Smooth muscle cell (in vitro differentiated cells): ENCODE data around the gene PGAM1. TPM values are rescaled to one million over a fixed set of nuclear protein-coding genes. Genes with fewer than 3 reads are reported as not detected.

Experiments used
- DNase-seq: peaks from one replicate; lab custom pipeline; 2025; ENCODE audit not compliant: unreplicated experiment; lab: John Stamatoyannopoulos, UW
- H2AFZ ChIP-seq: fragments of 200-600 bp; sonication (generic); 2 replicates; pipeline ENCODE4 v1.6.0; 2016; ENCODE audit warnings: antibody characterized with exemption, low read depth, mild to moderate bottlenecking
- H3F3A ChIP-seq: fragments of 200-600 bp; sonication (generic); 2 replicates; pipeline ENCODE4 v1.6.0; 2017; ENCODE audit warnings: antibody characterized with exemption, low read depth
- H3K27ac ChIP-seq: fragments of 200-600 bp; sonication (generic); 2 replicates; pipeline ENCODE4 v1.5.1; 2016; ENCODE audit warnings: low read depth, mild to moderate bottlenecking
- H3K27me3 ChIP-seq: fragments of 200-600 bp; sonication (generic); 2 replicates; pipeline ENCODE4 v1.6.1; 2016; ENCODE audit warnings: low read depth, mild to moderate bottlenecking
- H3K36me3 ChIP-seq: fragments of 200-600 bp; sonication (generic); 2 replicates; pipeline ENCODE4 v1.5.1; 2016; ENCODE audit warnings: low read depth
- H3K4me1 ChIP-seq: fragments of 200-600 bp; sonication (generic); 2 replicates; pipeline ENCODE4 v1.5.1; 2016; ENCODE audit warnings: low read depth
- H3K4me2 ChIP-seq: fragments of 200-600 bp; sonication (generic); 2 replicates; pipeline ENCODE4 v1.6.0; 2016; ENCODE audit warnings: mild to moderate bottlenecking
- H3K4me3 ChIP-seq: fragments of 200-600 bp; sonication (generic); 2 replicates; pipeline ENCODE4 v1.5.1; 2016; ENCODE audit warnings: mild to moderate bottlenecking
- H3K79me2 ChIP-seq: fragments of 200-600 bp; sonication (generic); 2 replicates; pipeline ENCODE4 v1.6.0; 2016; ENCODE audit warnings: low read depth, mild to moderate bottlenecking
- H3K9ac ChIP-seq: fragments of 200-600 bp; sonication (generic); 2 replicates; pipeline ENCODE4 v1.6.0; 2016; ENCODE audit warnings: low read depth
- H3K9me3 ChIP-seq: fragments of 200-600 bp; sonication (generic); replicated peaks from 2 replicates; pipeline ENCODE4 v1.5.1; 2016; ENCODE audit warnings: low read depth
- H4K20me1 ChIP-seq: fragments of 200-600 bp; sonication (generic); 2 replicates; pipeline ENCODE4 v1.6.0; 2016; ENCODE audit warnings: low read depth
- CTCF ChIP-seq: fragments of 200-600 bp; sonication (generic); IDR thresholded peaks from 2 replicates; pipeline ENCODE4 v1.5.1; 2017; ENCODE audit warnings: borderline replicate concordance, mild to moderate bottlenecking, antibody characterized with exemption; ENCODE audit not compliant: insufficient read depth, poor library complexity, severe bottlenecking
- WGBS: methylation state at CpG from one replicate; pipeline ENCODE4 v1.1.7; 2016; ENCODE audit warnings: low lambda C conversion rate; 5-methylcytosine and 5-hydroxymethylcytosine counted together
- polyA plus RNA-seq: library from polyadenylated mRNA; unstranded; fragments of >200 nt; fragmentation: Nextera tagmentation; extraction: Ambion mirVana; gene quantifications from 2 replicates; pipeline ENCODE4 v1.2.1, GENCODE V29; 2016
- total RNA-seq: library from RNA; depleted of rRNA; stranded (reverse); fragments of >200 nt; gene quantifications from 2 replicates; pipeline ENCODE4 v1.2.3, GENCODE V29; 2014

The PGAM1 gene
- total and polyA plus RNA-seq, 2 experiments from 2014 or later: 725 to 957 TPM

- no peak overlapping the region for H3K9ac ChIP-seq
- TF ChIP-seq CTCF: peak; percentile 72
- no peaks in the 10 kb centered on the region for H3K9me3 ChIP-seq
- H3K4me1 ChIP-seq: no peaks in the 10 kb centered on the region
- H3K36me3 ChIP-seq: no peaks in the 10 kb centered on the region
- no peaks in the 10 kb centered on the region for H4K20me1 ChIP-seq
- no peak overlapping the region for H3K4me2 ChIP-seq
- 5% methylated on average over 10 of the region's 10 CpGs for WGBS
- no peak overlapping the region for H3K4me3 ChIP-seq
- H3K27ac ChIP-seq: no peak overlapping the region
- no peak for DNase-seq
- no peak overlapping the region for H2AFZ ChIP-seq
- no peaks in the 10 kb centered on the region for H3K27me3 ChIP-seq
- H3F3A ChIP-seq: peaks cover 9% of the 10 kb centered on the region
- no peaks in the 10 kb centered on the region for H3K79me2 ChIP-seq
Measured at GRCh38 chr10:97407211-97407951, 18.6 kb upstream of the PGAM1 start.

- no peak for DNase-seq
- Histone ChIP-seq H3K27ac (no peak overlapping the region), H3K9ac (no peak overlapping the region), H3K4me2 (no peak overlapping the region), H3K4me3 (no peak overlapping the region), H3K79me2 (no peaks in the 10 kb centered on the region), H4K20me1 (no peaks in the 10 kb centered on the region), H2AFZ (no peak overlapping the region), H3K9me3 (no peaks in the 10 kb centered on the region), H3K27me3 (no peaks in the 10 kb centered on the region), H3F3A (peaks cover 9% of the 10 kb centered on the region), H3K36me3 (no peaks in the 10 kb centered on the region), H3K4me1 (no peaks in the 10 kb centered on the region)
- 89% methylated on average over 2 of the region's 2 CpGs for WGBS
- no peak for TF ChIP-seq CTCF
Measured at GRCh38 chr10:97407952-97408248, 18.1 kb upstream of the PGAM1 start.

- Histone ChIP-seq H2AFZ (no peak overlapping the region), H3K4me3 (no peak overlapping the region), H4K20me1 (no peaks in the 10 kb centered on the region), H3K9me3 (no peaks in the 10 kb centered on the region), H3K9ac (no peak overlapping the region), H3F3A (peaks cover 9% of the 10 kb centered on the region), H3K27me3 (no peaks in the 10 kb centered on the region), H3K27ac (no peak overlapping the region), H3K4me2 (no peak overlapping the region), H3K4me1 (peaks cover under 1% of the 10 kb centered on the region), H3K79me2 (no peaks in the 10 kb centered on the region), H3K36me3 (no peaks in the 10 kb centered on the region)
- DNase-seq: no peak
- no peak for TF ChIP-seq CTCF
- WGBS: 75% methylated on average over 10 of the region's 10 CpGs
Measured at GRCh38 chr10:97408496-97408992, 17.4 kb upstream of the PGAM1 start.

- no peak overlapping the region for H3K4me2 ChIP-seq
- H3K36me3 ChIP-seq: no peaks in the 10 kb centered on the region
- no peak overlapping the region for H3K9ac ChIP-seq
- H3K27me3 ChIP-seq: no peaks in the 10 kb centered on the region
- no peaks in the 10 kb centered on the region for H3K79me2 ChIP-seq
- peaks cover 9% of the 10 kb centered on the region for H3F3A ChIP-seq
- H4K20me1 ChIP-seq: no peaks in the 10 kb centered on the region
- H2AFZ ChIP-seq: no peak overlapping the region
- no peak for TF ChIP-seq CTCF
- H3K4me3 ChIP-seq: no peak overlapping the region
- no peak for DNase-seq
- WGBS: 76% methylated on average over 4 of the region's 4 CpGs
- H3K9me3 ChIP-seq: no peaks in the 10 kb centered on the region
- no peak overlapping the region for H3K27ac ChIP-seq
- H3K4me1 ChIP-seq: peaks cover 10% of the 10 kb centered on the region
Measured at GRCh38 chr10:97411406-97411805, 14.6 kb upstream of the PGAM1 start.
